H1 (cell line): ENCODE results near the gene ALDH1B1. TPM values are rescaled to one million over a fixed set of nuclear protein-coding genes. Genes with fewer than 3 reads are reported as not detected.

Experiments used
- EGR1 ChIP-seq: IDR thresholded peaks from 2 replicates; pipeline ENCODE4 v1.6.1; 2011; ENCODE audit warnings: low read depth, low read length, borderline replicate concordance
- RNF2 ChIP-seq: fragments of 200-900, 300-1000 bp; sonication (generic); IDR thresholded peaks from 2 replicates; pipeline ENCODE4 v1.7.1; 2016; ENCODE audit warnings: borderline replicate concordance, low read depth, mild to moderate bottlenecking, antibody characterized with exemption, low read length; ENCODE audit not compliant: poor library complexity, severe bottlenecking; ENCODE audit errors: missing control alignments
- polyA plus RNA-seq, 7 experiments: library from polyadenylated mRNA; depleted of rRNA in 3 of 7; stranded (reverse) in 5 of 7; unstranded in 2 of 7; fragments of >200 nt in 5 of 7; fragments of 200-250 nt in 2 of 7; gene quantifications; 1 replicate in 5 of 7; 2 replicates in 1 of 7; 4 replicates in 1 of 7; pipeline versions ENCODE4 v1.2.1 to v1.2.3, GENCODE V29; 2011 to 2013; ENCODE audit warnings: missing spikeins in 2 of 7, mixed read lengths in 2 of 7
- total RNA-seq: library from RNA; stranded (reverse); fragmentation: NEBNext Ultra II Directional; extraction: Animal tissue kit (Norgen Biotek cat#: 25700); gene quantifications from 2 replicates; pipeline ENCODE4 v1.2.1, GENCODE V29; 2021

Gene ALDH1B1
- total and polyA plus RNA-seq, 2 of the 8 experiments (the other 6 are each of a cell fraction or from before 2014, with no cell fraction given), result 41.6 to 78.7 TPM

DNA sequence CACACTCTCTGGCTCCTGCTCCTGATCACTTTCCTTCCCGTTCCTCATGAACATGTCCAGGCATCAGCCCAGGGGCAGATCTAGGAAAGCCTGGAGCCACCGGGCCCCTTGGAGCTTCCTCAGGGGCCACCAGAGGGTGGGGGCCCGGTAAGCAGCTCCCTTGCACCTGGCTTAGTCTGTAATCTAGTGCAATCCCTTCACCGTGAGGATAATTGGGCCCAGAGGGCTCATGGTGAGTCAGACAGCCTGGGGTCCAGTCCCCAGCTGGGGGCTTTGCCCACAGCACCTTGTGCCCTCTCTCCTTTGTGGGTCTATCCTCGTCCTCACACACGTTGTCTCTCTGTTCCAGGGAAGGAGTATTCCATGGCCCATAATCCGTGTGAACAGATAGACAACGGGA lies 10.4 kb upstream of the ALDH1B1 start (continued):
- no peak for TF ChIP-seq RNF2
- no peak for TF ChIP-seq EGR1
